KOPT-K1 (cell line): Measurements from ENCODE around the gene GREB1.

Experiments used
- H3K27ac ChIP-seq: fragments of 200-600 bp; sonication (generic); 2 replicates; pipeline ENCODE4 v1.5.1; 2016; ENCODE audit warnings: antibody characterized with exemption, mild to moderate bottlenecking, low read depth, low read length; ENCODE audit not compliant: poor library complexity, severe bottlenecking
- H3K36me3 ChIP-seq: fragments of 200-600 bp; sonication (generic); 2 replicates; pipeline ENCODE4 v1.5.1; 2017; ENCODE audit warnings: antibody characterized with exemption, mild to moderate bottlenecking, low read length, moderate library complexity; ENCODE audit not compliant: insufficient read depth
- H3K9me3 ChIP-seq: fragments of 200-600 bp; sonication (generic); 2 replicates; pipeline ENCODE4 v1.5.1; 2017; ENCODE audit warnings: antibody characterized with exemption, low read length, mild to moderate bottlenecking; ENCODE audit not compliant: insufficient read depth, poor library complexity, severe bottlenecking

The GREB1 gene

GRCh38 chr2:11629215-11629614 is 95.4 kb downstream of the GREB1 start:
- Histone ChIP-seq H3K9me3 (peaks cover 5% of the 10 kb centered on the region), H3K27ac (no peak overlapping the region), H3K36me3 (peaks cover 4% of the 10 kb centered on the region; the same call in 1 of the 2 replicates)

DNA sequence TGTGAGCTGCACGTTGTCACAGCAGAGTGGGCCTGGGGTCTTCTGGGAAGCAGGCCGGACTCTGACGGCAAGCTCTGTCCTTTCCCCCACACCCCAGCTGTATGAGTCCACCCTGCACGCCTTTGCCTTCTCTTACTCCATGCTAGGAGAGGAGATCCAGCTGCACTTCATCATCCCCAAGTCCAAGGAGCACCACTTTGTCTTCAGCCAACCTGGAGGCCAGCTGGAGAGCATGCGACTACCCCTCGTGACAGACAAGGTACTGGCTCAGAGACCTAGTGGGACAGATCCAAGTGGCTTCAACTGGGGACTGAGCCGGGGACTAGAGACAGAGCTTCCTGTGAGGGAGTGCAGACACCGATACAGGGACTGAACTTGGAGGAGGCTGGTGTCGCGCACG is 96.0 kb downstream of the GREB1 start:
- Histone ChIP-seq H3K27ac (no peak overlapping the region), H3K36me3 (peaks cover 4% of the 10 kb centered on the region; the same call in 1 of the 2 replicates), H3K9me3 (peaks cover 5% of the 10 kb centered on the region)

DNA sequence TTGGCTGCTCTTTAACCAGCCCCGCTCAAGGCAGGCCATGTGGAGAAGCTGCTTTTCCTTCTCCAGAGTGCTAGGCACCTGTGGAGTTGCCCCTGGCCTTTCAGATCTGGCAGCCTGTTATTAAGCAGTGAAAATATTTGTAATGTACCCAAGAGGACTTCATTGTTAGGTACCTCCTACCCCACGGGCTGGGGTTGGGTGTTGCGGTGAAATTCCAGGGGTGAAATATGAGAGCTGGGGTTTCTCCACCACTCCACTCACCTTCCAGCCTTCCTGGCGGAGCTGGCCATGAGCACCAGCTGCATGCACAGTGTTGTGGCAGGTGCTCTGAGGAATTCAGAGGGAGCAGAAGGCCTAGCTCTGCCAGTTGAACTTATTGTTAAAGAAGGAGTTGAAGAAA is 97.0 kb downstream of the GREB1 start:
- peaks cover 4% of the 10 kb centered on the region; the same call in 1 of the 2 replicates for H3K36me3 ChIP-seq
- H3K9me3 ChIP-seq: peaks cover 5% of the 10 kb centered on the region
- H3K27ac ChIP-seq: no peak overlapping the region

DNA sequence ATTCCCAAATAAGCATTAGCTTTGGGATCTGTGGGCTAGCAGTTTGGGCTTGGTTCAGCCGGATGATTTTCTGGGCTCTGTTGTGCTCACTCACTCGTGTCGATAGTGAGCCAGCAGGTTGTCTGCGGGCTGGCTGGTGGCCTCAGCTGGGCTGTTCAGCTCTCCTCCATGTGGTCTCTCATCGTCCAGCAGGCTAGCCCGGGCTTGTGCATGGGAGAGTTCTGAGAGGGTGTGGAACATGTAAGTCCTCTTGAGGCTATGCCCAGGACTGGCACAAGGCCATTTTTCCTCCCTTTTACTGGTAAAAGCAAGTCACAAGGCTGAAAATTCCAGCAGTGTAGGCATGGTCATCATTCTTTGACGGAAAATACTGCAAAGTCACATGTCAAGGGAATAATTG is 97.6 kb downstream of the GREB1 start:
- no peak overlapping the region for H3K27ac ChIP-seq
- peaks cover 4% of the 10 kb centered on the region; the same call in 1 of the 2 replicates for H3K36me3 ChIP-seq
- peaks cover 5% of the 10 kb centered on the region for H3K9me3 ChIP-seq

GRCh38 chr2:11633923-11634478 is 100.2 kb downstream of the GREB1 start:
- Histone ChIP-seq H3K9me3 (no peaks in the 10 kb centered on the region), H3K36me3 (no peaks in the 10 kb centered on the region), H3K27ac (no peak overlapping the region)

DNA sequence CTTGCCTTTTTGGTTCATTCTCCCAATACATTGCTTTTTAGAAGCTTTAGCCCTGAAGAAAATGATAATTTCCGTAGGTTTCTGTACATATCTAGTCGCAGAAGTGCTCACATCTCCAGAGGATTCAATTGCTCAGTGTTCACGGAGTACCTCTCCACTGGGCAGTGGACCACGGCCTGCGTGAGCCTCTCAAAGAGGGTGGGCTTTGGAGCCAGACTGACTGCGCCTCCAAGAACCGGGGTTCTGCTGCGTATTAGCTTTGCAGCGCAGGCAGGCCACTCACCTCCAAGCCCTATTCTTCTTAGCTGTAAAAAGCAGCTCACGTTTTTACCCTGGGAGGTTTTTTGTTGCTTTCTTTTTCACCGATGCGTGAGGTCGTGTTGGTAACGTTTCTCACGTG is 100.7 kb downstream of the GREB1 start:
- no peak overlapping the region for H3K27ac ChIP-seq
- H3K36me3 ChIP-seq: no peaks in the 10 kb centered on the region
- no peaks in the 10 kb centered on the region for H3K9me3 ChIP-seq

GRCh38 chr2:11635141-11635540 is 101.3 kb downstream of the GREB1 start:
- H3K9me3 ChIP-seq: no peaks in the 10 kb centered on the region
- no peak overlapping the region for H3K27ac ChIP-seq
- H3K36me3 ChIP-seq: no peaks in the 10 kb centered on the region

DNA sequence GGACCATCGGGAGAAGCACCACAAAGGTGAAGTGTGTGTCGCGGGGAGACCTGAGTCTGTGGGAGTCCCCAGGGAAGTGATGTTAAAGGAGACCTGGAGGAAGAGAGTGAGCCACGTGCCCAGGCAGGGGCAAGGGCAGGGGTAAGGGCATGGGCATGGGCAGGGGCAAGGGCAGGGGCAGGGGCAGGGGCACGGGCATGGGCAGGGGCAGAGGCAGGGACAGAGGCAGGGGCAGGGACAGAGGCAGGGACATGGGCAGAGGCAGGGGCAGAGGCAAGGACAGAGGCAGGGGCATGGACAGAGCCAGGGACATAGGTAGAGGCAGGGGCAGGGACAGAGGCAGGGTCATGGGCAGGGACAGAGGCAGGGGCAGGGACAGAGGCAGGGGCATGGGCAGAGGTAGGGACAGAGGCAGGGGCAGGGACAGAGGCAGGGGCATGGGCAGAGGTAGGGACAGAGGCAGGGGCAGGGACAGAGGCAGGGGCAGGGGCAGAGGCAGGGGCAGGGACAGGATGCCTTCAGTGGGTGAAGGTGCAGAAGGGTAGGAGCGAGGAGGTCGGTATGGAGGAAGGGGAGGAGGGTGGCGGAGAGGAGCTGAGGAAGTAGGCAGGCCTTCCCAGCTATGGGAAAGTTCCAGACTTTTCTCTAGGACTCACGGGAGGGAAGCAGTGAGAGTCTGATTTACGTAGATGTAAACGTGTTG is 102.9 kb downstream of the GREB1 start:
- Histone ChIP-seq H3K36me3 (no peaks in the 10 kb centered on the region), H3K9me3 (no peaks in the 10 kb centered on the region), H3K27ac (no peak overlapping the region)

DNA sequence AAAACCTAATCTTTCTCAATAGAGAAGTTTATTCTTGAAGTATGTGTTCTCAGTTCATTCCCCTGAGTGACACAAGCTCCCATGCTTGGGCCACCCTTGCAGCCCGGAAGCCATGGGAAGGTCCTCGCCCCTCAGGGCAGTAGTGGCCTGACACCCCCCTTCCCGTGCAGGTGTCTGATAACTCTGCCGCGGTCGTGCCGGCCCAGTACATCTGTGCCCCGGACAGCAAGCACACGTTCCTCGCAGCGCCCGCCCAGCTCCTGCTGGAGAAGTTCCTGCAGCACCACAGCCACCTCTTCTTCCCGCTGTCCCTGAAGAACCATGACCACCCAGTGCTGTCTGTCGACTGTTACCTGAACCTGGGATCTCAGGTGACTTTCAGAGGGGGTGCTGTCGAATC is 103.7 kb downstream of the GREB1 start:
- no peak overlapping the region for H3K27ac ChIP-seq
- no peaks in the 10 kb centered on the region for H3K36me3 ChIP-seq

DNA sequence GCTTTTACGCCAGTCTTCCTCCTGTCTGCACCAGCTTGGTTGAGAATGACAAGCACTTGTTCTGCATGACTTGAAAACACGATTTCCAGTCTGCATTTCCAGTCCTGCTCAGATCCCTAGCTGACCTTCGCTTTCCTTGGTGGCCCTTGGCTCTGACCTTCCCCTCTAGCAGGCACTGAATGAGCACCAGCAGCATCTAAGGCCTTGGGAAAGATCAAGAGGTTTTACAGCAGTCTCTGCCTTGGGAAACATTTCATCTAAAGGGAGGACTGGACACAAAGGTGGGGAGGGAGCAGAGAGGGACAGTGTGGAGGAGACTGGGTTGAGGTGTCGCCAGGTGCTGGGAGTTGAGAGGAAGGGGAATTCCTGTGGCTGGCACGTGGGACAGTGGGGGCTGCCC is 105.7 kb downstream of the GREB1 start:
- H3K9me3 ChIP-seq: no peaks in the 10 kb centered on the region
- no peaks in the 10 kb centered on the region for H3K36me3 ChIP-seq
- H3K27ac ChIP-seq: no peak overlapping the region

More for the DNA sequence above, 103.7 kb downstream of the GREB1 start:
- H3K9me3 ChIP-seq: no peaks in the 10 kb centered on the region

- H3K27ac ChIP-seq: no peak overlapping the region
- no peaks in the 10 kb centered on the region for H3K36me3 ChIP-seq
- no peaks in the 10 kb centered on the region for H3K9me3 ChIP-seq
These were observed 106.3 kb downstream of the GREB1 start for GRCh38 chr2:11640132-11640531.

DNA sequence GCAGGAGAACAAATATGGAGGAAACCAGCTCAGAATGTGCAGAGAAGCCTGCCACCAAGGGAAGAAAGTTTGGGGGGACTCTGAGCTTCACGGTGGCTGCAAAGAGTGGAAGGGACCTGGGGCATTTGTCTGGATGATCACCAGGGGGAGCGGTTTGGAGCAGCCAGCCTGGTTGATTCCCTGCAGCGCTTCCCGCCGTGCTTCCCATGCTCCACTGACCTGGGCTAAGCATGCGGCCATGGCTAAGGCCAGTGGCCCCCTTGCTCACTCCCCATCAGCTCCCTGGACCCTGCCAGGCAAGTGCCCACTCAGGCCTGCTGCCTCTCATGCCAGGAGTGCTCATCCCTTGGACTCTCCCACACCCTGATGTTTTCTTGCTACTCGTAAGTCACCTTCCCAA is 109.1 kb downstream of the GREB1 start:
- H3K9me3 ChIP-seq: no peaks in the 10 kb centered on the region
- H3K36me3 ChIP-seq: no peaks in the 10 kb centered on the region
- H3K27ac ChIP-seq: no peak overlapping the region

GRCh38 chr2:11644293-11644692 is 110.4 kb downstream of the GREB1 start:
- H3K27ac ChIP-seq: no peak overlapping the region
- H3K9me3 ChIP-seq: no peaks in the 10 kb centered on the region
- H3K36me3 ChIP-seq: no peaks in the 10 kb centered on the region

DNA sequence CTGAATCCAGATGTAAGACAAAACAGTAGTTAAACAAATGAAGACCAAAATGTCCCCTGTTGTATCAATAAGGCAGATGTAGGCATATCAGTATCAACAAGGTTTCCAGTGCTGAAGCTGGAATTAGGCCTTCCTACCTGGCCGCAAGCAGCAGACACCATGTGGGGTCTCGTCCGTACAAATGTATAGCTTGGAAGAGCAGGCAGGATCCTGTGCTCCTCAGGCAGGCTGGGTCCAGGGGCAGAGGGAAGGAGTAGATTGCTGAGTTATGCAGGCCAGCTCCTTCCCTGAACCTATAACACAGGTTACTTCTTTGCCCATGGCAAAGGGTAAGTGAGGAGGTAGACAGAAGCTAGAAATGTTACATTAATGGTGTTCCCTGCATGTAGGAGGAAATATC is 112.7 kb downstream of the GREB1 start:
- no peaks in the 10 kb centered on the region for H3K9me3 ChIP-seq
- no peaks in the 10 kb centered on the region for H3K36me3 ChIP-seq
- H3K27ac ChIP-seq: no peak overlapping the region

GRCh38 chr2:11647834-11648600 is 114.2 kb downstream of the GREB1 start:
- H3K9me3 ChIP-seq: no peaks in the 10 kb centered on the region
- no peak overlapping the region for H3K27ac ChIP-seq
- no peaks in the 10 kb centered on the region for H3K36me3 ChIP-seq
